ENCODE measurements around the gene AHRR.
"Not testable (repeated sequence)": the region's sequence is repeated elsewhere in the genome, so short reads cannot be mapped to it uniquely, and the experiment has no call there.

AHRR gene

GRCh38 chr5:389197-389821, 67.8 kb downstream of the AHRR start:
- H3K4me1 Mint-ChIP-seq, result peaks cover 12% of the 10 kb centered on the region
- ATAC-seq (replicated peaks; ENCODE audit: extremely low read depth, poor library complexity, severe bottlenecking) (no peak), DNase-seq (ENCODE audit: low spot score in 2 of 2) (no peak)
- no peak overlapping the region for H3K27ac Mint-ChIP-seq (ENCODE audit: low read depth)
- no peak overlapping the region for H3K4me3 Mint-ChIP-seq
- no peaks in the 10 kb centered on the region for H3K9me3 Mint-ChIP-seq
- H3K27me3 Mint-ChIP-seq, result peaks cover 22% of the 10 kb centered on the region
- peaks cover 5% of the 10 kb centered on the region for H3K36me3 Mint-ChIP-seq (ENCODE audit: insufficient read depth)

- Mint-ChIP-seq H3K27me3 (peaks cover 22% of the 10 kb centered on the region), H3K4me1 (peaks cover 12% of the 10 kb centered on the region), H3K27ac (ENCODE audit: low read depth) (no peak overlapping the region), H3K36me3 (ENCODE audit: insufficient read depth) (peaks cover 5% of the 10 kb centered on the region), H3K4me3 (peak overlapping the region; percentile 48), H3K9me3 (no peaks in the 10 kb centered on the region)
- ATAC-seq (replicated peaks; ENCODE audit: extremely low read depth, poor library complexity, severe bottlenecking), result no peak
- DNase-seq (ENCODE audit: low spot score in 2 of 2), result no peak
Measured at GRCh38 chr5:389891-390622, 68.5 kb downstream of the AHRR start.

GRCh38 chr5:390623-391491, 69.3 kb downstream of the AHRR start:
- ATAC-seq (replicated peaks; ENCODE audit: extremely low read depth, poor library complexity, severe bottlenecking) (no peak), DNase-seq (ENCODE audit: low spot score in 2 of 2) (peak; percentile 4 to 9)
- Mint-ChIP-seq H3K4me1 (peaks cover 12% of the 10 kb centered on the region), H3K9me3 (no peaks in the 10 kb centered on the region), H3K4me3 (peak overlapping the region; percentile 48), H3K27ac (ENCODE audit: low read depth) (peak overlapping the region; percentile 16), H3K27me3 (peaks cover 17% of the 10 kb centered on the region), H3K36me3 (ENCODE audit: insufficient read depth) (peaks cover 3% of the 10 kb centered on the region)

GRCh38 chr5:392431-392988, 71.0 kb downstream of the AHRR start:
- peak overlapping the region; percentile 17 for H3K27ac Mint-ChIP-seq (ENCODE audit: low read depth)
- ATAC-seq (replicated peaks; ENCODE audit: extremely low read depth, poor library complexity, severe bottlenecking) (peak; percentile 81), DNase-seq (ENCODE audit: low spot score in 2 of 2) (peak; percentile 22 to 28)
- peaks cover 3% of the 10 kb centered on the region for H3K36me3 Mint-ChIP-seq (ENCODE audit: insufficient read depth)
- peaks cover 12% of the 10 kb centered on the region for H3K4me1 Mint-ChIP-seq
- peak overlapping the region; percentile 63 for H3K4me3 Mint-ChIP-seq
- no peaks in the 10 kb centered on the region for H3K9me3 Mint-ChIP-seq
- peaks cover 12% of the 10 kb centered on the region for H3K27me3 Mint-ChIP-seq

GRCh38 chr5:393846-394275, 72.3 kb downstream of the AHRR start:
- peaks cover 3% of the 10 kb centered on the region for H3K36me3 Mint-ChIP-seq (ENCODE audit: insufficient read depth)
- DNase-seq (ENCODE audit: low spot score in 2 of 2) (peak; percentile 6 to 7), ATAC-seq (replicated peaks; ENCODE audit: extremely low read depth, poor library complexity, severe bottlenecking) (no peak)
- H3K4me1 Mint-ChIP-seq, result peaks cover 12% of the 10 kb centered on the region
- no peaks in the 10 kb centered on the region for H3K27me3 Mint-ChIP-seq
- peak overlapping the region; percentile 17 for H3K27ac Mint-ChIP-seq (ENCODE audit: low read depth)
- H3K4me3 Mint-ChIP-seq, result no peak overlapping the region
- H3K9me3 Mint-ChIP-seq, result no peaks in the 10 kb centered on the region

- H3K9me3 Mint-ChIP-seq, result no peaks in the 10 kb centered on the region
- peaks cover 3% of the 10 kb centered on the region for H3K36me3 Mint-ChIP-seq (ENCODE audit: insufficient read depth)
- ATAC-seq (replicated peaks; ENCODE audit: extremely low read depth, poor library complexity, severe bottlenecking) (no peak), DNase-seq (ENCODE audit: low spot score in 2 of 2) (peak in 1 of 2 donors; percentile 7)
- H3K4me1 Mint-ChIP-seq, result peaks cover 12% of the 10 kb centered on the region
- H3K27me3 Mint-ChIP-seq, result no peaks in the 10 kb centered on the region
- no peak overlapping the region for H3K27ac Mint-ChIP-seq (ENCODE audit: low read depth)
- H3K4me3 Mint-ChIP-seq, result no peak overlapping the region
Measured at GRCh38 chr5:394671-395155, 73.2 kb downstream of the AHRR start.

GRCh38 chr5:395156-395920, 73.8 kb downstream of the AHRR start:
- H3K9me3 Mint-ChIP-seq, result no peaks in the 10 kb centered on the region
- H3K36me3 Mint-ChIP-seq (ENCODE audit: insufficient read depth), result peaks cover 3% of the 10 kb centered on the region
- peaks cover 12% of the 10 kb centered on the region for H3K4me1 Mint-ChIP-seq
- DNase-seq (ENCODE audit: low spot score in 2 of 2) (peak in 1 of 2 donors; percentile 4), ATAC-seq (replicated peaks; ENCODE audit: extremely low read depth, poor library complexity, severe bottlenecking) (no peak)
- no peak overlapping the region for H3K27ac Mint-ChIP-seq (ENCODE audit: low read depth)
- peaks cover 5% of the 10 kb centered on the region for H3K27me3 Mint-ChIP-seq
- H3K4me3 Mint-ChIP-seq, result no peak overlapping the region

- peaks cover 12% of the 10 kb centered on the region for H3K4me1 Mint-ChIP-seq
- H3K27ac Mint-ChIP-seq (ENCODE audit: low read depth), result no peak overlapping the region
- ATAC-seq (replicated peaks; ENCODE audit: extremely low read depth, poor library complexity, severe bottlenecking) (no peak), DNase-seq (ENCODE audit: low spot score in 2 of 2) (peak in 1 of 2 donors; percentile 8)
- H3K4me3 Mint-ChIP-seq, result no peak overlapping the region
- no peaks in the 10 kb centered on the region for H3K9me3 Mint-ChIP-seq
- peaks cover 12% of the 10 kb centered on the region for H3K27me3 Mint-ChIP-seq
- peaks cover 3% of the 10 kb centered on the region for H3K36me3 Mint-ChIP-seq (ENCODE audit: insufficient read depth)
Measured at GRCh38 chr5:395921-396530, 74.5 kb downstream of the AHRR start.

GRCh38 chr5:396531-396961, 75.0 kb downstream of the AHRR start:
- Mint-ChIP-seq H3K4me3 (no peak overlapping the region), H3K4me1 (peaks cover 12% of the 10 kb centered on the region), H3K27me3 (peaks cover 17% of the 10 kb centered on the region), H3K9me3 (no peaks in the 10 kb centered on the region), H3K27ac (ENCODE audit: low read depth) (no peak overlapping the region), H3K36me3 (ENCODE audit: insufficient read depth) (peaks cover 2% of the 10 kb centered on the region)
- ATAC-seq (replicated peaks; ENCODE audit: extremely low read depth, poor library complexity, severe bottlenecking), result no peak
- DNase-seq (ENCODE audit: low spot score in 2 of 2), result no peak

GRCh38 chr5:398141-398474, 76.6 kb downstream of the AHRR start:
- not testable (repeated sequence) for H3K4me1 Mint-ChIP-seq; H3K36me3 Mint-ChIP-seq (ENCODE audit: insufficient read depth); DNase-seq (ENCODE audit: low spot score in 2 of 2); ATAC-seq (replicated peaks; ENCODE audit: extremely low read depth, poor library complexity, severe bottlenecking); H3K9me3 Mint-ChIP-seq; H3K27ac Mint-ChIP-seq (ENCODE audit: low read depth); H3K4me3 Mint-ChIP-seq
- peaks cover 32% of the 10 kb centered on the region for H3K27me3 Mint-ChIP-seq

- H3K9me3 Mint-ChIP-seq, result no peaks in the 10 kb centered on the region
- ATAC-seq (replicated peaks; ENCODE audit: extremely low read depth, poor library complexity, severe bottlenecking) (no peak), DNase-seq (ENCODE audit: low spot score in 2 of 2) (peak in 1 of 2 donors; percentile 7)
- no peak overlapping the region for H3K27ac Mint-ChIP-seq (ENCODE audit: low read depth)
- H3K36me3 Mint-ChIP-seq (ENCODE audit: insufficient read depth), result no peaks in the 10 kb centered on the region
- H3K4me1 Mint-ChIP-seq, result no peaks in the 10 kb centered on the region
- peaks cover 38% of the 10 kb centered on the region for H3K27me3 Mint-ChIP-seq
- H3K4me3 Mint-ChIP-seq, result no peak overlapping the region
Measured at GRCh38 chr5:398475-399295, 77.2 kb downstream of the AHRR start.
